GM21717 (cell line): ENCODE measurements around the gene ACBD6.

ENCODE experiments used
- ATAC-seq: cut with Tn5 transposase; IDR thresholded peaks from one replicate; pipeline ENCODE4 v1.9.1; 2021; ENCODE audit warnings: mild to moderate bottlenecking, moderate library complexity; ENCODE audit not compliant: unreplicated experiment

ACBD6 gene

GRCh38 chr1:180376253-180376652 lies 126.1 kb downstream of the ACBD6 start:
- ATAC-seq = no peak

DNA sequence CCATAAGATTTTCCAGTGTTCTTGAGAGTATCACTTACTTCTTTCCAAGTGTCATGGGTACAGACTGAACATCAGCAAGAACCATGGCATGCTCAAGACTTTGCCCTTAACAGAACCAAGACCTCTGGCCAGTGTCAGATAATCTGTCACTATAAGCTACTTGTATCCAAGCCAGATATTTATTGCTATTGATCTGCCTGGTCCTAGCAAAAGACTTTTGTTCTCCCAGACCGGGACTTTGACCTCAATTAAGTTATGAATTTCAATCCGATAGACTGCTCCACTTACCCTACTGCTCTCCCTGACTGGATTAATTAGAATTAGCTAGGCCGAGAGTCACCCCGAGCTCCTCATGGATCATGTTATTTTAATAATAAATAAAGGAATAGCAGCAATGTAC lies 129.6 kb downstream of the ACBD6 start:
- ATAC-seq = no peak

- ATAC-seq = no peak
Measured at GRCh38 chr1:180370597-180370996, 131.8 kb downstream of the ACBD6 start.

- ATAC-seq = no peak
Measured at GRCh38 chr1:180370188-180370587, 132.2 kb downstream of the ACBD6 start.

- ATAC-seq = no peak
Measured at GRCh38 chr1:180369061-180369460, 133.3 kb downstream of the ACBD6 start.

DNA sequence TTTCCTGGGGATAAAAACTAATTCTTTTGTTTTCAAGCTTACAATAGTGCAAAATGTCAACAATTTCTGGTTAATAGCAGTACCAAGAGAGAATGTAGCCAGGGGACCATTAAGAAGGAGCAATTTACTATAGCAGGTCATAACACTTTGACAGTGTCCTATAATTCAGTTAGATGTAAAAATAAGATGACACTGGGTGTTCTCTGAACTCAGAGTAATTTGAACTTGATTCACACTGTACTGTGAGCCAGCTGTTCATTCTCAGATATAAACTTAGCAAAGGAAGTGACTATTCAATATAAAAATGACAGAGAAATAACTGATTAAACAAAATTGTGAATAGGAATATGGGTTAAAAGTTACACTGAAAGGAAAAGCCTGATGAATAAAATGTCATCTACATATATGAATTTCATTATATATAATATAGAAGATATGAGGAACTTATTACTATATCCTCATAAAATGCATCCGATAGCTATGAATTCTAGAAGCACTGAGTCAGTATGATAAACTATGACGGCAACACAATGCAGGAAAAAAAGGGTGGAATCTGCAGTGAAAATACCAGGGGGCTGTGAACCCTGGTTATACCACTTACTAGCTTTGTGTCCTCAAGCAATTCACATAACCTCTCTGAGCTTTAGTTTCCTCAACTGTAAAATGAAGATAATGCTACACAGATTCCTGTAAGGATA lies 135.9 kb downstream of the ACBD6 start:
- no peak for ATAC-seq

DNA sequence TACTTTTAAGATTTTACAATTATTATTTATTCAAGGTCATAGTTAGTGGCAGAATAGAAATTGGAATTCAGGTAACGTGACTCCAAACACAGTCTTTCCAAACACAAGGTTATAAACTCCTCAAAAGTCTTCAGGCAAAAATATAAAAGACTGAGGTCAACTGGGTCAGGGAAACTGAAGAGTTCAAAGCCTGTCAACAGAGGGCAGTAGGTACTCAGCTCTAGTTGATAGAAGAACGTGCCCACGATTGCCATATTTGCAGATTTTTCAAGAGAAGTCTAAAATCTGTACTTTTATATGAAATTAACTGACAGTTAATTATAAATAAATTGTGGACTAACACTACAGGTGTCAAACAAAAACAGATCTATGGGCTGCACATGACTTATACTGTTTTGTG lies 137.3 kb downstream of the ACBD6 start:
- no peak for ATAC-seq

GRCh38 chr1:180363246-180363995 lies 139.0 kb downstream of the ACBD6 start:
- no peak for ATAC-seq

DNA sequence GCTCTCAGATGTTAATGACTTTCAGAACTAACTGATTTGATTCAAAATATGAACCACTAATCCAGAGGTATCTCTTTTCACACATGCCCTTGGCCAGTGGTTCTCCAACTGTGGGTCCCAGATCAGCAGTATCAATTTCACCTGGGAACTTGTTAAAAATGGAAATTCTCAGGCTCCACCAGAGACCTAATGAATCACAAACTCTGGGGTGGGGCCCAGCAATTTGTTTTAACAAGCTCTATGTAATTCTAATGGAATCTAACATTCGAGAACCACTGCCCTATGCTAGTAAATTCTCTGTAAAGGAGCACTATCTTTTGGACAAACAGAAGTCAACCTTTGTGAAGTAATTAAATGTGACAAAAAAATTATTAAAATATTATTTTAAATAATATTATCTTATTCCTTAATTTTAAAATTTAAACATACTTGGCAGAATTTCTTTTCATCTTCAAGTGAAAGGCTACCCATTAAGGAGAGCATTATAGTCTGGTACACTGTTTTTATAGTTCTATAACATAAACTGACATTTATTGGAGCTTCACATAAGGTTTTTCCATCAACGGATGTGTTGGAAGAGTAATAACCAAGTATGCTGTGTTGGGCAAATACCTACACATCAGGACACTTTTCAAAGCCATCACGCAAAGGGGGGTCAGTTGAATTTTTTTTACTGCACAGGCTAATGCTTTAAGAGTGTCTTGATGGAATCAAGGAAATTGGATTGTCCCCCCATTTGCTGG lies 141.9 kb downstream of the ACBD6 start:
- no peak for ATAC-seq

DNA sequence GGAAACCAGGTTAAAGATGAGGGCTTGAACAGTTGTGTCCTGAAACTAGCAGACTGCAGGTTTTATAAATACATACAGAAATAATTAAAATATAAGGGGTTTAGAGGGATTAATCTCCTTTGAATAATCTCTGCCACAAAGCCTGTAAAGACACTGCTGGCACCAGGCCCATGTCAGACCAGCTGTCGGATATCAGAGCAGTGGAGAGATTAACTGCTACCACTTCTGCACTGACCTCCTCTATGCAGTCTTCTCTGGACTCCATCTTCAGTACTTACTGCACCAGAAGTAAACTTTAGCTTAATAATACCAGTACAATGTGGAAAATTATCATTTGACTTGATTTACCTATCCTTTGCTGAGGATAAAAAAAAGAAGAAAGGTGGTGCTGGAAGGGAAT lies 143.7 kb downstream of the ACBD6 start:
- ATAC-seq = no peak

DNA sequence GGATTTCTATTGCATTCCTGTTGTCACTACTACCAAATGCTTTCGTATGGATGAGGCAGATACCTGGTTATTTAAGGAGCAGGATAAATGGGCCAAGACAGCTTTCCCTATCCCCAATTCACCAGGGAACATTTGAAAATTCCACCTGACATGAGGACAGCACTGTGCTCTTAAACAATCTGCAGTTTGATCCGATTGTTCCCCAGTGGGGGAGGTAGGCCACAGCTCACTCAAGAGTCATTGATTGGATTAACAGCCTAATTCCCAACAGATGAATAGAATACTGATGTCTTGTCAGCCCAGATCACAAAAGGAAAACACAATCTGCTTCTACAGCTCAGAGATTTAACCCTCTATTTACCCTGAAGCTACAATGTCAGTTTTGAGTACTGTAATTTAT lies 148.4 kb downstream of the ACBD6 start:
- no peak for ATAC-seq

GRCh38 chr1:180352588-180352987 lies 149.8 kb downstream of the ACBD6 start:
- ATAC-seq = no peak

DNA sequence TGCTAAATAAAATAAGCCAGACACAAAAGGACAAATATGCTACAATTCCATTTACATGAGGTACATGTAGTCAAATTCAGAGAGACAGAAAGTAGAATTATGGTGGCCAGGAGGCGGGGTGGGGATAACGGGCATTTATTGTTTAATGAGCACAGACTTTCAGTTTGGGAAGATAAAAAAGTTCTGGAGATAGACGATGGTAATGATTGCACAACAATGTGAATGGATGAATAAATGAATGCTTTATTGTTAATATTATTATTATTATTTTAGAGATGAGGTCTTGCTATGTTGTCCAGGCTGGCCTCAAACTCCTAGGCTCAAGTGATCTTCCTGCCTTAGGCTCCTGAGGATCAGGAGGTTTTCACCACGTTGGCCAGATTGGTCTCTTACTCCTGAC lies 150.4 kb downstream of the ACBD6 start:
- ATAC-seq = no peak

DNA sequence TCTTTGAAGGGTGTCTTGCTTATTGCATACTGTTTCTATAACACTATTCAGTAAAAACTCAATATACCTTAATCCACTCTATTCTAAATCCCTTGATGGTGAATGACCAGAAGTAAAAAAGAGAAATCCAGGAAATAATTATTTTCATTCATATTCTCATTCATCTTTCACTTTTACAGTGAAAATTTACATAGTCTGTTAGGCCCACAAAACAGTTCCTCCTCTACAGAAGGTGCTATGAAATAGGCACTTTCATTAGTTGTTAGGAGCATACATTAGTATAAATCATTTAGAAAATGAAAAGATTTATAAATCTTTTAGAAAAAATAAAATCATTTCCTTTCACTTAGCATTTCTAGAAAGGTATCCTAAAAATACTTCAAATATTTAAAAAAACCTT lies 157.2 kb downstream of the ACBD6 start:
- no peak for ATAC-seq

DNA sequence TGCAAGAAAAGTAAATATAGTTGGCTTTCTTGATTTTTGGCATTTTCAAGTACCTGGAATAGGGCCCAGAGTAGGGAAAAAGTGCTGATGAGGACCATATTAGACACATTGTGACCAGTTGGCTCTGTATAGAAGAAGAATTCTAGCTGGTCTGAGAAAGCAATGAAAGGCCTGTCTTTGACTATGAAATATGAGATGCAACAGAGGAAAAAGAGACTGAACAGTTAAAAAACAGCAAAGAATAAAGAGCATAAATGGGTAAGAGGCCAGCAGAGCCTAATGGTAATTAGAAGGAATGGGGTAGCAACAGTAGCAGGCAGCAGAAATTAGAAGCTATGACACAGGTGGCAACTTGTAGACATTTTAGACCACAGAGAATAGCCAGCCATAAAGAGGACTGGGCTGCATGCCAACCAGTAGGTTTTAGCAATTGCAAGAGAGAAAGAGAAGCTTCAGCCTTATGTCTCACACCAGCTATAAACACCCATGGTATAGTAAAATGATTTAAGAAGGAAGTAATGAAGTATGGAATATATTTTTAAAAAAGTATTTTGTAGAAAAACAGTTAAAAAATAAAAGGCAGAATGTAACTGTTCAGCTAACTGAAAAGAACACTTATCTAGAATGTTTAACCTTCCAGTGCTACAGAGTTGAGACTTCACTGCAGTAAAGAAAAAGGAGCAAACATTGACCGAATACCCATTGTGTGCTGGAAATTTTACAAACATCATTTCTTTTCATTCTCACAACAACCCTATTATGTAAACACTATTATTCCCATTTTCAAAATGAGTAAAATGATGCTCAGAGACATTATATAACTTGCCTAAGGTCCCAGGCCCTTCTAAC lies 158.2 kb downstream of the ACBD6 start:
- ATAC-seq = no peak

DNA sequence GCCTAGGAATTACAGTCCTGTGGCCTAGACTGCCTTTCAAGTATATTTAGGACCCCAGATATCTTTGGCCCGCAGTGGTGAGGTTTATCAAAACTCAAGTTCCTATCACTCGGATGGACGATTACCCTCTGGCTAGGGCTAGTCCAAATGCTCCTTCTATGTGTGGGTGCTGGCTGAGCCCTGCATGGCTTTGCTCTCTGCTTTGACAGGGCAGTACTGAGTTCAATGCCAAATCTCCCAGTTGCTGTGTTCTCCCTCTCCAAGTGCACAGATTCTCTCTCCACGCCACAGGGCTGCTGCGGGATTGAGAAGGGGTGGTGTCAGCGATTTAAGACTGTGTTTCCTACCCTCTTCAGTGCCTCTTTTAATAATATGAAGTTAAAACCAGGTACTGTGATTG lies 175.3 kb downstream of the ACBD6 start:
- ATAC-seq = no peak

- ATAC-seq = no peak
Measured at GRCh38 chr1:180312926-180313325, 189.5 kb downstream of the ACBD6 start.

DNA sequence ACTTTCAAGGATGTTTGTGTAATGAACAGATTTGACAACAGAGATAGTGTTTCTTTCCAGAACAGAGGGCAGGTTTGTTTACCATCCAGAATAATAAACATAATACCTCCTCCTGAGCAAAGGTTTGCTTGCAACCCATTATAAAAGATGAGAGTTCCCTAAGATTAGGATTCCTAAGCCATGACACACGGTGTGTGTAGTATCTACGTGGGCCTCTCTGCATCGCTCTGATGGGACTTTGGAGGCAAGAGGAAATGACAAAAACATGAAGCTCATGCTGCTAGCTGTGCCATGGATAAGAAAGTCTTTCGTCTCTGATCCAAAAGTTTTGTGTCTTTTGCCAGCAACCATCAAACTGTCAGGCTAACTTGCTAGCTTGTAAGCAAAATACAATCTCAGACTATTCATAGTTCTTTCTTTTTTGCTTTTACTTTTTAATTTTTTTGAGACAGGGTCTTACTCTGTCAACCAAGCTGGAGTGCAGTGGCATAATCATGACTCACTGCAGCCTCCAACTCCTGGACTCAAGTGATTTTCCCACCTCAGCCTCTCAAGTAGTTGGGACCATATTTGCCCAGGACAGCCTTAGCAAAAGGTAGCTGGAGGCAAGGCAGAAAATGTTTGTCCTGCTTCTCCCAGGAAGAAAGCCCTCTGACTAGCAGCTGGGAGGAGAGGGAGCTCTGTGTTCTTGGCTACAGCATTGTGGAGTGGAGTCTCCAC lies 191.2 kb downstream of the ACBD6 start:
- ATAC-seq = no peak

- ATAC-seq = no peak
Measured at GRCh38 chr1:180310095-180310494, 192.3 kb downstream of the ACBD6 start.

GRCh38 chr1:180309338-180309737 lies 193.0 kb downstream of the ACBD6 start:
- no peak for ATAC-seq
